Esophagus squamous epithelium (tissue), 5 donors: ENCODE results near the gene YARS1. TPM values are rescaled to one million over a fixed set of nuclear protein-coding genes. Genes with fewer than 3 reads are reported as not detected.

Experiments used
- DNase-seq: peaks from one replicate; lab custom pipeline; 2025; lab: John Stamatoyannopoulos, UW
- H3K27ac ChIP-seq, 4 donors: fragments of 200-600 bp; sonication (generic); one replicate each; pipeline ENCODE4 v1.5.1; 2016 to 2019; ENCODE audit warnings: mild to moderate bottlenecking in 1 of 4
- H3K27me3 ChIP-seq, 4 donors: fragments of 200-600 bp; sonication (generic); 1 replicate in 3 of 4; 2 replicates in 1 of 4; pipeline versions ENCODE4 v1.5.1 to v1.6.0; 2017 to 2021; ENCODE audit warnings: antibody characterized with exemption in 1 of 4
- H3K36me3 ChIP-seq, 3 donors: fragments of 200-600 bp; sonication (generic); one replicate each; pipeline ENCODE4 v1.5.1; 2016 to 2019
- H3K4me1 ChIP-seq, 3 donors: fragments of 200-600 bp; sonication (generic); one replicate each; pipeline ENCODE4 v1.5.1; 2017 to 2019
- H3K4me3 ChIP-seq, 4 donors: fragments of 200-600 bp; sonication (generic); 1 replicate in 3 of 4; 2 replicates in 1 of 4; pipeline ENCODE4 v1.5.1; 2016 to 2019; ENCODE audit warnings: mild to moderate bottlenecking in 2 of 4, moderate library complexity in 1 of 4
- H3K9me3 ChIP-seq, 3 donors: fragments of 200-600 bp; sonication (generic); one replicate each; pipeline ENCODE4 v1.5.1; 2016 to 2019
- POLR2A ChIP-seq, 4 donors: fragments of 450-650 bp; IDR thresholded peaks; one replicate each; pipeline ENCODE4 v1.6.1; 2017; ENCODE audit warnings: antibody characterized with exemption in 4 of 4, mild to moderate bottlenecking in 4 of 4, moderate library complexity in 3 of 4
- WGBS, 2 donors: methylation state at CpG; one replicate each; pipeline ENCODE4 v1.1.5; 2018; 5-methylcytosine and 5-hydroxymethylcytosine counted together
- intact Hi-C: fragments of 100-400 bp; cut with DNase I; formaldehyde crosslinking; loops from one replicate; pipeline ENCODE4 v1.15.0; 2022
- total RNA-seq, 4 donors: library from RNA; depleted of rRNA; stranded (reverse); fragments of >200 nt; gene quantifications; one replicate each; pipeline ENCODE4 v1.1.0, GENCODE V29; 2016
- TF ChIP-seq, protein P1 (sequence below), 6 experiments: fragments of 450-650 bp in 4 of 6; fragments of 200-600 bp in 2 of 6; sonication (generic) in 2 of 6; IDR thresholded peaks; one replicate each; pipeline ENCODE4 v1.5.1; 2016 to 2019; ENCODE audit warnings: antibody characterized with exemption in 6 of 6, mild to moderate bottlenecking in 4 of 6, moderate library complexity in 4 of 6
- donor health status: DM: yes; HTN: yes; CAD: no.

Gene YARS1
- total RNA-seq, 4 donors from 2014 or later: 46.7 to 92.0 (median 62.3) TPM

DNA sequence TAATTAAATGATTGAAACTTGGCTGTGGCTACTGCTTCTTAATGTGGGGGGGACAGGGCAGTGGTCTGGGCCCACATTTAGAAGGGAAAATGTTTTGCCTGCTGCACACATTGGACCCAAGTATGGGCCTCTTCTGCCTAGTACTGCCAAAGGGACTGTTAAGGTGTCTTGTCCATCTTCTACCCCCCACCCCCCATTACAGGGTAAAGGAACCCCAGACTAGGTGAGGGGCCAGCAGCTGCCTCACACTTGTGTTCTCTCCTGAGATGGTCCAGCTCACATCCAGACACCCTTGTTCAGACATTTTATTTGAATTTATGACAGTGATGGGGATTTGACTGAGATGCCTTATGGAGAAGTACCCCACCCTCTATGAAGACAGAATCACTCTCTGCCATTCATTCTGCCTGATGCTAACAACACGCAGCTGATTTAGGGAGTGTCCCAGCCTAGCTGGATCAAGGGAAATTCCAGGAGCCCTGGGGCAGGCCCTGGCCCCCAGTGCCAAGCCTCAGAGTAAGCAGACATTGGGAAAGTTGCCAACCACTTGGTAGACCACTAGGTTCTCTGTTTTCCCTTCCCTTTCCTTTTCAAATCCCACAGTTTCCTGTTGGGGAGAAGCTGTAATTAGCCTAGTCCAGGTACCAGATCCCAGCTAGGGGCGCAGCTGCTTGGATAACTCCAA lies 42.1 kb downstream of the YARS1 start:
- H3K36me3 ChIP-seq: peaks cover 19 to 99% (median 34%) of the 10 kb centered on the region in 3 donors

DNA sequence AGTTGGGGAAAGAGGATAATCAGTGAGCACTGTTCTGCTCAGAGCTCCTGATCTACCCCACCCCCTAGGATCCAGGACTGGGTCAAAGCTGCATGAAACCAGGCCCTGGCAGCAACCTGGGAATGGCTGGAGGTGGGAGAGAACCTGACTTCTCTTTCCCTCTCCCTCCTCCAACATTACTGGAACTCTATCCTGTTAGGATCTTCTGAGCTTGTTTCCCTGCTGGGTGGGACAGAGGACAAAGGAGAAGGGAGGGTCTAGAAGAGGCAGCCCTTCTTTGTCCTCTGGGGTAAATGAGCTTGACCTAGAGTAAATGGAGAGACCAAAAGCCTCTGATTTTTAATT lies 42.7 kb downstream of the YARS1 start:
- H3K4me3 ChIP-seq: no peak overlapping the region
- H3K36me3 ChIP-seq: peaks cover 17 to 99% (median 36%) of the 10 kb centered on the region in 3 donors
- TF ChIP-seq POLR2A (IDR thresholded peaks at IDR 0.05): no peak
- TF ChIP-seq, protein P1, sequence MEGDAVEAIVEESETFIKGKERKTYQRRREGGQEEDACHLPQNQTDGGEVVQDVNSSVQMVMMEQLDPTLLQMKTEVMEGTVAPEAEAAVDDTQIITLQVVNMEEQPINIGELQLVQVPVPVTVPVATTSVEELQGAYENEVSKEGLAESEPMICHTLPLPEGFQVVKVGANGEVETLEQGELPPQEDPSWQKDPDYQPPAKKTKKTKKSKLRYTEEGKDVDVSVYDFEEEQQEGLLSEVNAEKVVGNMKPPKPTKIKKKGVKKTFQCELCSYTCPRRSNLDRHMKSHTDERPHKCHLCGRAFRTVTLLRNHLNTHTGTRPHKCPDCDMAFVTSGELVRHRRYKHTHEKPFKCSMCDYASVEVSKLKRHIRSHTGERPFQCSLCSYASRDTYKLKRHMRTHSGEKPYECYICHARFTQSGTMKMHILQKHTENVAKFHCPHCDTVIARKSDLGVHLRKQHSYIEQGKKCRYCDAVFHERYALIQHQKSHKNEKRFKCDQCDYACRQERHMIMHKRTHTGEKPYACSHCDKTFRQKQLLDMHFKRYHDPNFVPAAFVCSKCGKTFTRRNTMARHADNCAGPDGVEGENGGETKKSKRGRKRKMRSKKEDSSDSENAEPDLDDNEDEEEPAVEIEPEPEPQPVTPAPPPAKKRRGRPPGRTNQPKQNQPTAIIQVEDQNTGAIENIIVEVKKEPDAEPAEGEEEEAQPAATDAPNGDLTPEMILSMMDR (IDR thresholded peaks at IDR 0.05): no peak
- H3K4me1 ChIP-seq: peaks cover 0 to 63% (median 21%) of the 10 kb centered on the region in 3 donors
- intact Hi-C loops: loop anchor here (5.0 kb wide), 1 partner anchor 62 kb away; no protein-coding TSS in a partner anchor
- H3K9me3 ChIP-seq: no peaks in the 10 kb centered on the region
- DNase-seq: no peak
- no peaks in the 10 kb centered on the region for H3K27me3 ChIP-seq
- peak overlapping the region in 3 of 4 donors; percentile 31 to 60 (median 39) for H3K27ac ChIP-seq

More for the DNA sequence above, 42.1 kb downstream of the YARS1 start:
- intact Hi-C loops: loop anchor here (5.0 kb wide), 1 partner anchor 63 kb away; no protein-coding TSS in a partner anchor
- 14 to 60% methylated on average over 1 of the region's 2 CpGs for WGBS, 2 donors
- DNase-seq: no peak
- peaks cover 0 to 56% (median 15%) of the 10 kb centered on the region in 3 donors for H3K4me1 ChIP-seq
- no peaks in the 10 kb centered on the region for H3K27me3 ChIP-seq
- no peak overlapping the region for H3K4me3 ChIP-seq
- H3K27ac ChIP-seq: peak overlapping the region in 3 of 4 donors; percentile 53 to 60 (median 58)
- TF ChIP-seq, protein P1 (IDR thresholded peaks at IDR 0.05): no peak
- no peak for TF ChIP-seq POLR2A (IDR thresholded peaks at IDR 0.05)
- H3K9me3 ChIP-seq: no peaks in the 10 kb centered on the region

DNA sequence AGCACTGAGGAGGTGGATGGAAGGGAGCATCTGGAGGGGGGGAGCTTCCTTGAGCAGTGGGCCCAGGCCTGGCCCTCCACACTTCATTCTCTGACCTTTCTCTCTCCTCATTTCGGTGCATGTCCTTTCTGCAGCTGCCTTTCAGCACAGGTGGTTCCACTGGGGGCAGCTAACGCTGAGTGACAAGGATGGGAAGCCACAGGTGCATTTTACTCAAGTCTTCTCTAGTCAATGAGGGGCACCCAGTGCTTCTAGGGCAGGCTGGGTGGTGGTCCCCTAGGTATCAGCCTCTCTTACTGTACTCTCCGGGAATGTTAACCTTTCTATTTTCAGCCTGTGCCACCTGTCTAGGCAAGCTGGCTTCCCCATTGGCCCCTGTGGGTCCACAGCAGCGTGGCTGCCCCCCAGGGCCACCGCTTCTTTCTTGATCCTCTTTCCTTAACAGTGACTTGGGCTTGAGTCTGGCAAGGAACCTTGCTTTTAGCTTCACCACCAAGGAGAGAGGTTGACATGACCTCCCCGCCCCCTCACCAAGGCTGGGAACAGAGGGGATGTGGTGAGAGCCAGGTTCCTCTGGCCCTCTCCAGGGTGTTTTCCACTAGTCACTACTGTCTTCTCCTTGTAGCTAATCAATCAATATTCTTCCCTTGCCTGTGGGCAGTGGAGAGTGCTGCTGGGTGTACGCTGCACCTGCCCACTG lies 43.2 kb downstream of the YARS1 start:
- Histone ChIP-seq H3K4me3 (no peak overlapping the region), H3K9me3 (no peaks in the 10 kb centered on the region), H3K27me3 (no peaks in the 10 kb centered on the region), H3K4me1 (peaks cover under 1 to 68% (median 27%) of the 10 kb centered on the region in 3 donors), H3K36me3 (peaks cover 13 to 99% (median 36%) of the 10 kb centered on the region in 3 donors), H3K27ac (peak overlapping the region in 3 of 4 donors; percentile 31 to 60 (median 39))
- intact Hi-C loops: loop anchor here (5.0 kb wide), 1 partner anchor 62 kb away; no protein-coding TSS in a partner anchor
- no peak for TF ChIP-seq POLR2A (IDR thresholded peaks at IDR 0.05)
- 74 to 79% methylated on average over 4 to 6 of the region's 7 CpGs for WGBS, 2 donors
- DNase-seq: no peak

DNA sequence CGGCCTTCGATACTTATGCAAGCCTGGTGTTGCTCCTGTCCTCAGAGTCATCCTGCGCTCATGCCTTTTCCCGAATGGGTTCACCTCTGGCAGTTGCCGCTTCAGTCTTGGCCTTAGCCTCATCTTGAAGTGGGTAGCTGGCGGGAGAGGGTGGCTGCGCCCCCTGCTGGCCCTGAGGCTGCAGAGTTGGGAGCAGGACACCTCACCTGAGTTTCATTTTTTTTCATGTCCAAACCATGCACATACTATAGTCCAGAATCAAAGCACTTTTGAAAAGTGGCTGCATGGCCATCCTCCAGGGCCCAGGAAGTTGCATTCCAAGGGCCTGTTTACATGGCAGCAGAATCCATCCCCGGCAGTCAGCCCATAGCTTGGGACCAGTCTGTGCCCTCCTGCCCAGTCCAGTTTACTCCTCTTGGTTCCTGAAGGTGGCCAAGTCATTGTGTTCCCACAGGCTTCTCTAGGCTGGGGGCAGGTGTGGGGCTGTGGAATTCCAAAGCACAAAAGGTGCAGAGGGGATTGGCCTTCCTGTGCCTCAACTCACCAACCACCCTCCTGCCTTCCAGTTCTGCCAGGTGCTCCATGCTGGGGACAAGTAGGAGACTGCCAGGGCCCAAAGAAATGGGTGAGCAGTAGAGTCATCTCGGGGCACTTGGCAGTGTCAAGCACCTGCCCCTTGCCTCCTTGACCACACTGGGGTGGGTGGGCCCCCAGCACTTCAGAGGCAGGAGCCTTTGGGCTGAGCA lies 44.0 kb downstream of the YARS1 start:
- TF ChIP-seq, protein P1 (IDR thresholded peaks at IDR 0.05): peak; percentile 85 to 96 (median 92)
- no peak for TF ChIP-seq POLR2A (IDR thresholded peaks at IDR 0.05)
- peaks cover 13 to 99% (median 36%) of the 10 kb centered on the region in 3 donors for H3K36me3 ChIP-seq
- intact Hi-C loops: loop anchor here (5.0 kb wide), 1 partner anchor 61 kb away; no protein-coding TSS in a partner anchor
- H3K4me1 ChIP-seq: peaks cover 4 to 75% (median 33%) of the 10 kb centered on the region in 3 donors
- no peaks in the 10 kb centered on the region for H3K27me3 ChIP-seq
- 11 to 29% methylated on average over 5 of the region's 9 CpGs for WGBS, 2 donors
- H3K9me3 ChIP-seq: no peaks in the 10 kb centered on the region
- no peak overlapping the region for H3K4me3 ChIP-seq
- no peak for DNase-seq
- H3K27ac ChIP-seq: peak overlapping the region in 3 of 4 donors; percentile 36 to 46 (median 37)

DNA sequence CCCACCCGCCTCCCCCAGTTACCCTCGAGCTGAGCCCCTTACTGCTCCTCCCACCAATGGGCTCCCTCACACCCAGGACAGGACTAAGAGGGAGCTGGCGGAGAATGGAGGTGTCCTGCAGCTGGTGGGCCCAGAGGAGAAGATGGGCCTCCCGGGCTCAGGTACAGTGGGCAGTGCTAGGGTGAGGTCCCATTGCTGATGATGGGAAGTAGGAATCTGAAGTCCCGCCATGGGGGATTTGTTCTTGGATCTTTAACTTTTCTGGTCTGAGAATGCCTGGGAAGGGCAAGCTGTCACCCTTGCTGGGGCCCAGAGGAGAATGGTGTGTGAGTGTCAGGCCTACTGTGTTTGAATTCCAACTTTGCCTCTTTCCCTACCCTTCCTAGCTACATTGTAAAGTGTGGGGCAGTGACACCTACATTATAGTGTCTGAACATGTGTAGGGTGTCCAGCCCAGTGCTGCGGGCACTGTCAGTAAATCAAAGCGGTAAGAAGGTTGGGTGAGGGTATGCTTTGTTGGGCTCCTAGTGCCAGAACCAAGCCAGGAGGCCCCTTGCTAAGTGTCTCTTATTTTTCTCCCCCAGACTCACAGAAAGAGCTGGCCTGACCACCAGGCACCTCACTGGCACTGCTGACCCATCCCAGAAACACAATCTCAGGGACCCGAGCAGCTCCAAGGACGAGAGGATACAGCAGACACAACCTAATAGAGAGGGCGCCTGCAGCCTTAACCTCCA lies 44.7 kb downstream of the YARS1 start:
- WGBS, 2 donors: 83 to 91% methylated on average over 6 to 7 of the region's 10 CpGs
- Histone ChIP-seq H3K4me3 (no peak overlapping the region), H3K4me1 (peaks cover 10 to 83% (median 40%) of the 10 kb centered on the region in 3 donors), H3K36me3 (peaks cover 13 to 98% (median 36%) of the 10 kb centered on the region in 3 donors), H3K27ac (peak overlapping the region; percentile 18 to 46 (median 36)), H3K9me3 (no peaks in the 10 kb centered on the region), H3K27me3 (no peaks in the 10 kb centered on the region)
- intact Hi-C loops: loop anchor here (5.0 kb wide), 1 partner anchor 60 kb away; no protein-coding TSS in a partner anchor
- no peak for TF ChIP-seq POLR2A (IDR thresholded peaks at IDR 0.05)
- TF ChIP-seq, protein P1 (IDR thresholded peaks at IDR 0.05): no peak
- no peak for DNase-seq
